ENCODE data around the gene NBPF4. TPM values are rescaled to one million over a fixed set of nuclear protein-coding genes. Genes with fewer than 3 reads are reported as not detected.
"Not testable (repeated sequence)": the region's sequence is repeated elsewhere in the genome, so short reads cannot be mapped to it uniquely, and the experiment has no call there.

Gene NBPF4
- total RNA-seq (not detected in 2 replicates), polyA plus RNA-seq (not detected in 2 replicates)

- H3K4me1 ChIP-seq (ENCODE audit: low read depth); H3K36me3 ChIP-seq; H3K9me3 ChIP-seq (ENCODE audit: low read depth); H3K4me3 ChIP-seq; H3K27me3 ChIP-seq; DNase-seq (ENCODE audit: low read depth in 1 of 2, low spot score in 1 of 2); H3K27ac ChIP-seq: not testable (repeated sequence)
Measured at GRCh38 chr1:108243976-108244375, at the start of gene NBPF4. NBPF4 (minus strand) TSS chr1:108244076; CDS start chr1:108243761, 315 bp downstream.

DNA sequence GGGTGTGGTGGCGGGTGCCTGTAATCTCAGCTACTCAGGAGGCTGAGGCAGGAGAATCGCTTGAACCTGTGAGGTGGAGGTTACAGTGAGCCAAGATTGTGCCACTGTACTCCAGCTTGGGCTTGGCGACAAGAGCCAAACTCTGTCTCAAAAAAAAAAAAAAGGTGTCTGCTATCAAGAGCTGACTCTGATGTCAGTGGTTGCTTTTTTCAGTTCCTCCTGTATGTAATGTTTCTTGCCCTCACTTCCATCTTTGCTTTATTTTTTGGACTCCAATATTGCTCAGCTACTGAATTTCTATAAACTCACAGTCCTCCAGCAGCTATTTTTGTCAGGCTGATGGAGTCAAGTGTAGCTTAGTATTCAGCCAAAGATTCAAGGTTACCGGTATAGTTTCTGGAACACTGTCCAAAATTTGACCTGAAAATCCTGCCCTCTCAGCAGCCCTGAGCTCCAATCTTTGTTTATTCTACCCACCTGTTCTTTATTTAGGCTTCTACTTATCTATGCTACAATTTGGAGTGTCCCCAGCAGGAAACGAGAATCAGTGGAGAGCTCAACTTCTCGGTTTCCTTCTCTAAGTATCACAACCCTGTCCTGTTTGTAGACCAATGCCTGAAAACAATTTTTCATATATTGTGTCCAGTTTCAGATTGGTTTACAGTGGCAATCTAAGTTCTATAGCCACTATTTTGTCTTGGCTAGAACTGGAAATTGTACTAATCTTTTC lies 38.8 kb upstream of the NBPF4 start:
- H3K27ac ChIP-seq; H3K4me1 ChIP-seq (ENCODE audit: low read depth); H3K9me3 ChIP-seq (ENCODE audit: low read depth); H3K27me3 ChIP-seq; H3K4me3 ChIP-seq; H3K36me3 ChIP-seq; DNase-seq (ENCODE audit: low read depth in 1 of 2, low spot score in 1 of 2): not testable (repeated sequence)

DNA sequence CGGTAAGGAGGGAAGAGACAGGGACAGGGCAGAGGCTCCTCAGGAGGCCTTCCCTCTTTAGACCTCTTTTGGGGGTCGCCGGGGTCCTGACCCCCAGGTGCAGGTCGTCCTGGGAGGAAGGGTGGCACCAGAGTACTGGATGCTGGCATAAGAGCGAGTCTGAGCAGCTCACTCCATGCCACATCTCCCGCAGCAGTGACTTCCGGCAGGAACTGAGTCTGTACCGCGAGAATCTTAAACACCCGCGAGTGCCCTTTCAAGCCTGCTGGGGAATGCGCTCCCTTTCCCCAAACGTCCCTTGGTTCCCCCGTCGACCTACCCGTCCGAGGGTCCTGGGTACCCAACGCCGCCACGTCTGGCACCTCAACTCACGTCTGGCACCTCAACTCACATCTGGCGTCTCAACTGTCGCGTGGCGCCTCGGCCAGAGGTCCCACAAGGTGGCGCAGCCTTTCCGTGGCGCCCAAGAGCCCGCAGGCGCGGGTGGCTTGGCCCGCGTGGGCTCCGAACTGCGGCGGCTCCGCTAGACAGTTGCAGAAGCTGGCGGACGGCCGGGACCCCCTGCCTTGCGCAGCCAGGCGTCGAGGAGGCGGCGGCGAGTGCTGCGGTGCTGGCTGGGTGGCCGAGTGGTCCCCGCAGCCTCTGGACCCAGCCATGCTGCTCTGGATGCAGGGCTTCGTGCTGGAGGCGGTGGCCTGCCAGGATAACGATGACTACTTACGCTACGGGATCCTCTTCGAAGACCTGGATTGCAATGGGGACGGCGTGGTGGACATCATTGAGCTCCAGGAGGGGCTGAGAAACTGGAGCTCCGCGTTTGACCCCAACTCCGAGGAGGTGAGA lies 28.8 kb upstream of the NBPF4 start:
- not testable (repeated sequence) for DNase-seq (ENCODE audit: low read depth in 1 of 2, low spot score in 1 of 2); H3K4me3 ChIP-seq; H3K36me3 ChIP-seq; H3K27me3 ChIP-seq; H3K27ac ChIP-seq; H3K9me3 ChIP-seq (ENCODE audit: low read depth); H3K4me1 ChIP-seq (ENCODE audit: low read depth)

DNA sequence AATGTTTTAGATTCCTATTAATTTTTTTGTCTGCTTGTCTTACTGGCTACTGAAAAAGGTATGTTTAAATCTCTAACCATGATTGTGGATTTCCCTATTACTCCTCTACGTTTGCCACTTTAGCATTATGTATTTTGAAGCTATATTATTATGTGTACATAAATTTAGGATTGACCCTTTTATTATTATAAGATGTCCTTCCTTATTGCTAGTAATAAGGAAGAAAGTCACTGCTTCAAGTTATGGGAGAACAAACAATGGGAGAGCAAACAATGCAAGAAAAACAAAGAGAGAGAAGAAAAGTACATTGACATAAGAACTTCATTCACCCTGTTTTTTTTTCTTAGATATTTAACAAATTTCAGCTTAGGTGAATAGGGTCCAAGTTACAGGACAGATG lies 23.2 kb upstream of the NBPF4 start:
- H3K9me3 ChIP-seq (ENCODE audit: low read depth); DNase-seq (ENCODE audit: low read depth in 1 of 2, low spot score in 1 of 2); H3K27me3 ChIP-seq; H3K4me1 ChIP-seq (ENCODE audit: low read depth); H3K4me3 ChIP-seq; H3K36me3 ChIP-seq; H3K27ac ChIP-seq: not testable (repeated sequence)

- not testable (repeated sequence) for H3K27ac ChIP-seq; DNase-seq (ENCODE audit: low read depth in 1 of 2, low spot score in 1 of 2); H3K36me3 ChIP-seq; H3K4me3 ChIP-seq; H3K4me1 ChIP-seq (ENCODE audit: low read depth); H3K27me3 ChIP-seq; H3K9me3 ChIP-seq (ENCODE audit: low read depth)
Measured at GRCh38 chr1:108261967-108262366, 18.1 kb upstream of the NBPF4 start.

GRCh38 chr1:108261519-108261918 lies 17.6 kb upstream of the NBPF4 start:
- H3K4me3 ChIP-seq; H3K27me3 ChIP-seq; DNase-seq (ENCODE audit: low read depth in 1 of 2, low spot score in 1 of 2); H3K36me3 ChIP-seq; H3K9me3 ChIP-seq (ENCODE audit: low read depth); H3K4me1 ChIP-seq (ENCODE audit: low read depth); H3K27ac ChIP-seq: not testable (repeated sequence)

DNA sequence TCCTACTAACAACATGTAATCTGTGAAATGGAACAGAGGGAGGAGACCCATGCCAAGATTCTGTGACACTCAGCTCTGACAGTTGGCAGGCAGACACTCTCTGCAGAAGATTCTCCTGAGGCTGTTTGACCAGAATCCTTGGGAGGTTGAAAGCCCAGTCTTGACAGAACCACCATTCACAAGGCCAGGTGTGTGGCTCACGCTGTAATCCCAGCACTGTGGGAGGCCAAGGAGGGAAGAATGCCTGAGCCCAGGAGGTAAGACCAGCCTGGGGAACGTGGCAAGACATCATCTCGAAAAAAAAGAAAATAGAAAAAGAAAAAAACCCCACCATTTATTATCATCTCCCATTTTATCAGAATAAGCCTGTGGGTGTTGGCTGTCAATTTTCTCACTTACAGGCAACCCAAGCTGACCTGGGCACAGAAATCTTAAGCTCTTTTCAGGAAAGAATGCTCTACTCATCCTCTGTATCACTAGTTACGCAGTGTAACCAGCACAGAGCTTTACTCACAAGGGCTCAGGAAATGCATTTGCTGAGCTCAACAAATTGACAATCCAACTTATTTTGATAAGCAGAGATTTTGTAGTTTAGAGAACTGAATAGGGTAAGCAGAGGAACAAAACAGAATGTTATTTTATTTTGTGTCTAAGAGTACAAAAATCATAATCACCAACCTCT lies 16.8 kb upstream of the NBPF4 start:
- not testable (repeated sequence) for H3K9me3 ChIP-seq (ENCODE audit: low read depth); H3K4me1 ChIP-seq (ENCODE audit: low read depth); DNase-seq (ENCODE audit: low read depth in 1 of 2, low spot score in 1 of 2); H3K27me3 ChIP-seq; H3K4me3 ChIP-seq; H3K36me3 ChIP-seq; H3K27ac ChIP-seq

GRCh38 chr1:108255426-108255825 lies 11.6 kb upstream of the NBPF4 start:
- DNase-seq (ENCODE audit: low read depth in 1 of 2, low spot score in 1 of 2); H3K9me3 ChIP-seq (ENCODE audit: low read depth); H3K4me3 ChIP-seq; H3K27ac ChIP-seq; H3K4me1 ChIP-seq (ENCODE audit: low read depth); H3K27me3 ChIP-seq; H3K36me3 ChIP-seq: not testable (repeated sequence)

GRCh38 chr1:108239426-108239825 lies 4.5 kb downstream of the NBPF4 start:
- H3K27ac ChIP-seq; H3K36me3 ChIP-seq; DNase-seq (ENCODE audit: low read depth in 1 of 2, low spot score in 1 of 2); H3K27me3 ChIP-seq; H3K4me1 ChIP-seq (ENCODE audit: low read depth); H3K4me3 ChIP-seq; H3K9me3 ChIP-seq (ENCODE audit: low read depth): not testable (repeated sequence)

GRCh38 chr1:108235308-108235707 lies 8.6 kb downstream of the NBPF4 start:
- H3K36me3 ChIP-seq; H3K9me3 ChIP-seq (ENCODE audit: low read depth); H3K4me3 ChIP-seq; DNase-seq (ENCODE audit: low read depth in 1 of 2, low spot score in 1 of 2); H3K27me3 ChIP-seq; H3K4me1 ChIP-seq (ENCODE audit: low read depth); H3K27ac ChIP-seq: not testable (repeated sequence)

DNA sequence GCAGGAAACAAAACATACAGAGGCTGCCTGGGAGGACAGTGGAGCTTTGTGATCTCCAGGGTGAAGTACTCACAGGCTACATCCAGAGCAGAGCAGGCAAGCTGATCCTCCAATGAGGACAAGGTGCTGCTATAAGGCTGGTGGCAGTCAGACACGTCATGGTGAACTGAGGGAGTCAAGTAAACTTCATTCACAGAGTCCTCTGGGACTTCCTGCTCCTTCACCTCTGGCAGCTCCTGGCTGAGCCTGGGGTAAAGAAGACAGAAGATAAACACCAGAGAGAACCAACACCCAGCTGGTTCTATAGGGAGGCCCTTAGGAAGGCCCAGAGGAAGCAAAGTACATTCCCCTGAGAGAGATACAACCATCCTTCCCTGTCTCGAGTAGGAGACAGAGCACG lies 11.7 kb downstream of the NBPF4 start:
- H3K4me1 ChIP-seq (ENCODE audit: low read depth); H3K4me3 ChIP-seq; DNase-seq (ENCODE audit: low read depth in 1 of 2, low spot score in 1 of 2); H3K36me3 ChIP-seq; H3K9me3 ChIP-seq (ENCODE audit: low read depth); H3K27ac ChIP-seq; H3K27me3 ChIP-seq: not testable (repeated sequence)

- not testable (repeated sequence) for H3K27me3 ChIP-seq; H3K36me3 ChIP-seq; H3K27ac ChIP-seq; H3K4me3 ChIP-seq; H3K9me3 ChIP-seq (ENCODE audit: low read depth); DNase-seq (ENCODE audit: low read depth in 1 of 2, low spot score in 1 of 2); H3K4me1 ChIP-seq (ENCODE audit: low read depth)
Measured at GRCh38 chr1:108229976-108230375, 13.9 kb downstream of the NBPF4 start.

- not testable (repeated sequence) for H3K27me3 ChIP-seq; H3K9me3 ChIP-seq (ENCODE audit: low read depth); H3K27ac ChIP-seq; H3K4me1 ChIP-seq (ENCODE audit: low read depth); DNase-seq (ENCODE audit: low read depth in 1 of 2, low spot score in 1 of 2); H3K4me3 ChIP-seq; H3K36me3 ChIP-seq
Measured at GRCh38 chr1:108227772-108228171, 16.1 kb downstream of the NBPF4 start.

DNA sequence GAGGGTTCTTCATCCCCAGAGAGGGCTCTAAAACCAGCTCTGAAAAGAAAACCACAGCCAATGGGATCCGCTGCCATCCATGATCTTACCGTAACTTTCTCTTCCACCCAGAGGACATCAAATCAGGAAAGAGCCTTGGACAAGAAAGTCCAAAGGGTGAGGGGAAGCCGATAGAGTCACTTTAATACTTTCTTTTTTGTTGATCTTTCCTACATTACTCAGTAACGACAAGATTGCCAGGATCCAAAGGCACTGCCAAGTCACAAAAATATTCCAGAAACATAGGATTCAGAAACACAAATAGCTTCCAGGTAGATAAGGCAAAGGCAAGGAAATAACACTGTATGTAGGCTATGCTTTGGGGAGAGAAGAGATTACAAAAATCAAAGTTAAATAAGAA lies 17.0 kb downstream of the NBPF4 start:
- not testable (repeated sequence) for H3K4me1 ChIP-seq (ENCODE audit: low read depth); H3K27ac ChIP-seq; DNase-seq (ENCODE audit: low read depth in 1 of 2, low spot score in 1 of 2); H3K27me3 ChIP-seq; H3K36me3 ChIP-seq; H3K9me3 ChIP-seq (ENCODE audit: low read depth); H3K4me3 ChIP-seq
